Upper lobe of right lung (tissue), 1 donor: ENCODE results near the gene ID2. TPM values are rescaled to one million over a fixed set of nuclear protein-coding genes. Genes with fewer than 3 reads are reported as not detected.
A peak's percentile ranks its signal among the peaks of the same experiment; 100 is the strongest.

ENCODE experiments used
- ATAC-seq: fragments of 200-7000 bp; cut with Tn5 transposase; one replicate; pipeline ENCODE4 v1.9.1; 2020; ENCODE audit warnings: mild to moderate bottlenecking, moderate library complexity
- DNase-seq: peaks from one replicate; pipeline ENCODE4 v3.0.0-alpha.2; 2020
- H3K27ac ChIP-seq: fragments of 200-600 bp; one replicate; pipeline ENCODE4 v1.8.0; 2022
- H3K27me3 ChIP-seq: fragments of 200-600 bp; one replicate; pipeline ENCODE4 v1.8.0; 2022; ENCODE audit warnings: mild to moderate bottlenecking
- H3K36me3 ChIP-seq: fragments of 200-600 bp; one replicate; pipeline ENCODE4 v1.8.0; 2022
- H3K4me1 ChIP-seq: fragments of 200-600 bp; one replicate; pipeline ENCODE4 v1.8.0; 2022
- H3K4me3 ChIP-seq: fragments of 200-600 bp; one replicate; pipeline ENCODE4 v1.8.0; 2022; ENCODE audit warnings: mild to moderate bottlenecking
- H3K9me3 ChIP-seq: fragments of 200-600 bp; one replicate; pipeline ENCODE4 v1.8.0; 2022
- intact Hi-C: fragments of 100-400 bp; cut with DNase I; formaldehyde crosslinking; loops from one replicate; pipeline ENCODE4 v1.11.0; 2022
- total RNA-seq: library from RNA; stranded (reverse); fragmentation: NEBNext Ultra II Directional; extraction: Animal tissue kit (Norgen Biotek cat#: 25700); gene quantifications from one replicate; pipeline ENCODE4 v1.2.1, GENCODE V29; 2021
- TF ChIP-seq, protein P1 (sequence below): fragments of 200-600 bp; IDR thresholded peaks from one replicate; pipeline ENCODE4 v1.8.0; 2022; ENCODE audit warnings: antibody characterized with exemption
- donor health status: DM: no; HTN: yes; CAD: no; lungs with severe emphysema.

Gene ID2
- total RNA-seq, 1 donor from 2014 or later, result 99.5 TPM

DNA sequence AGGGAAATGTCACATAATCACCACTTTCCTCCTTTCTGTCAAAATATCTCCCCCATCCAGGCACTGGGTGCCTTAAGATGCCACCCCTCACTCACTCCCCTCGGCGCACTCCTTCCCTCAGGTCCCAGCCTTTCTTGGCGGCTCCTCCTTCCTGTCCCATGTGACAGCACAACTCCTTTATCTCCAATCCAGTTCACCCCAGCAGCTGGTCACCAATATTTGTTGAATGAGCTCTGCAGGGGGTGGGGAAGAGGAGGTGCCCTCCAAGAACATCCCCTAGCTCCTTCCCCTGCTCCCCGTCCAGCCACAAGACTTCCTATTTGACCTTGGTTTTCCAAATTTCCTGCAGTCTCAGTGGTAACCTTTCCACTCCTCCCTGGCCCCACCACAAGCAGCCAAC is 31.6 kb upstream of the ID2 start:
- Histone ChIP-seq H3K27ac (no peak overlapping the region), H3K4me1 (no peaks in the 10 kb centered on the region), H3K36me3 (no peaks in the 10 kb centered on the region), H3K9me3 (no peaks in the 10 kb centered on the region), H3K4me3 (no peak overlapping the region), H3K27me3 (no peaks in the 10 kb centered on the region)
- intact Hi-C loops, result no loop called here
- ATAC-seq (no peak), DNase-seq (peak; percentile 11)
- TF ChIP-seq, protein P1, sequence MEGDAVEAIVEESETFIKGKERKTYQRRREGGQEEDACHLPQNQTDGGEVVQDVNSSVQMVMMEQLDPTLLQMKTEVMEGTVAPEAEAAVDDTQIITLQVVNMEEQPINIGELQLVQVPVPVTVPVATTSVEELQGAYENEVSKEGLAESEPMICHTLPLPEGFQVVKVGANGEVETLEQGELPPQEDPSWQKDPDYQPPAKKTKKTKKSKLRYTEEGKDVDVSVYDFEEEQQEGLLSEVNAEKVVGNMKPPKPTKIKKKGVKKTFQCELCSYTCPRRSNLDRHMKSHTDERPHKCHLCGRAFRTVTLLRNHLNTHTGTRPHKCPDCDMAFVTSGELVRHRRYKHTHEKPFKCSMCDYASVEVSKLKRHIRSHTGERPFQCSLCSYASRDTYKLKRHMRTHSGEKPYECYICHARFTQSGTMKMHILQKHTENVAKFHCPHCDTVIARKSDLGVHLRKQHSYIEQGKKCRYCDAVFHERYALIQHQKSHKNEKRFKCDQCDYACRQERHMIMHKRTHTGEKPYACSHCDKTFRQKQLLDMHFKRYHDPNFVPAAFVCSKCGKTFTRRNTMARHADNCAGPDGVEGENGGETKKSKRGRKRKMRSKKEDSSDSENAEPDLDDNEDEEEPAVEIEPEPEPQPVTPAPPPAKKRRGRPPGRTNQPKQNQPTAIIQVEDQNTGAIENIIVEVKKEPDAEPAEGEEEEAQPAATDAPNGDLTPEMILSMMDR, result no peak

DNA sequence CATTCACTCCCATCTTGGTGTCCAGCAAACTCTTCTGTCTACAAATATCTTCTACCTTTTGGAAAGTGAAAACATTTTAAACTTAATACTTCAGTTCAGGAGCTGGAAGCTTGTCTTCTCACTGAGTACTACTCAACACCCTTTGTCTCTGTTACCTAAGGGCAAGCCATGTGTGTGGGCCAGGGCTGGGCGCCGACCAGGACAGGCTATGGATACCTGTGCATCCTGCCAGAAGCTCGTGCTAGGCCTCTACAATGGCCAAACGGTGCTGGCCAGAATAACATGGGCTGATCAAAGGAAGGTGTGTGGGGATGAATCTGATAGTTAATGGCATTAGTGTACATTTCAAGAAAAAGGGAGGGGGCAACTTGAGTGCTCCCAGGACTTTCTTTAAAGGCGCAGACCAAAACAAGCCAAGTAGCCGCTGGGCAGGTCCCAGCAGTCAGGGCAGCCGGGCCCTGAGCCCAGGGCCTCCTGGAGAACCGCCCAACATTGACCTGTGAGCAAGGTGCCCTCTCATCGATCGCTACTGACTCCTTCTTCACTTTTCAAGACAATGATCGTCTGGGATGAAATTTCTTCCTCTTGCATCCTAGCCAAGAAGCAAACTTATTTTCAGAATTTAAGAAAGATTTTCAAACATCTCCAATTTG is 29.0 kb upstream of the ID2 start:
- TF ChIP-seq, protein P1, result no peak
- Histone ChIP-seq H3K36me3 (no peaks in the 10 kb centered on the region), H3K4me1 (no peaks in the 10 kb centered on the region), H3K27me3 (no peaks in the 10 kb centered on the region), H3K27ac (no peak overlapping the region), H3K4me3 (no peak overlapping the region), H3K9me3 (no peaks in the 10 kb centered on the region)
- DNase-seq (peak; percentile 20), ATAC-seq (no peak)
- intact Hi-C loops, result no loop called here

DNA sequence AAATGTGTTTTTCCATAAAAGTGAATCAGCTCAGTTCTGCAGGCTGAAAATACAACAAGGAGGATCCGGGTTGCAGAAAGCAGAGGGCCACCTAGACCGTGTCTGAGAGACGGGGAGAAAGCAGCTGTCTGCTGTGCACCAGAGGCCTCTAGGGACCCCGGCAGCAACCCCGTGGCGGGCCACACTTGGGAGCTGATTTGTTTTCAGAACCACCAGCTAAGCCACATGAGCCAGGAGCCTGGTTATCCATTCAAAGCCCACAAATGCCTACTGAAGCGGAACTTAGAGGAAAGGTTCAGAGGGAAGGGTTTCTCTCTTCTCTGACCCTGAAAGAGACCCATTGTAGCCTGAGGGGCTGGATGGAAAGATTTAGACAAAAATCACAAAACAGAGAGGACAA is 28.4 kb upstream of the ID2 start:
- Histone ChIP-seq H3K27me3 (no peaks in the 10 kb centered on the region), H3K36me3 (no peaks in the 10 kb centered on the region), H3K4me3 (no peak overlapping the region), H3K27ac (no peak overlapping the region), H3K4me1 (no peaks in the 10 kb centered on the region), H3K9me3 (no peaks in the 10 kb centered on the region)
- ATAC-seq, result no peak
- TF ChIP-seq, protein P1, result no peak
- DNase-seq, result peak; percentile 41
- intact Hi-C loops, result no loop called here

DNA sequence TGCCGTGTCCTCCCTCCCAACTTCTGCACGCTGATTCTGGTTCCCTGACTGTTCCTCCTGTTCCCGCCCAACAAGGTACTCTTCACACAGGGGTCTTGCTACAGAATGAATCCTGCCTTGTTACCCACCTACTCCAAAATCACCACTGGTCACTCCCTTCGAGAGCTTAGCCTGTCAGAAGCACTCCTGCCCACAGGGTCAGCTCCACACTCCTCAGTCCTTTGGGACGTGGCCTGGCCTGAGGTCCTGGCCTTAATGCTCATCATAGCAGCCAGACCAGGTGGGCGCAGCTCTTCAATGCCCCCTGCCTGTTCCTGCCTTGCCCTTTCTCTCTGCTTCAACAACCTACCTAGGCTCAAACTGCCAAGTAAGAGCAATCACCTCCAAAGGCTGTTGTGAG is 27.8 kb upstream of the ID2 start:
- no peak overlapping the region for H3K4me3 ChIP-seq
- H3K27me3 ChIP-seq, result no peaks in the 10 kb centered on the region
- H3K9me3 ChIP-seq, result no peaks in the 10 kb centered on the region
- TF ChIP-seq, protein P1, result no peak
- H3K36me3 ChIP-seq, result no peaks in the 10 kb centered on the region
- H3K27ac ChIP-seq, result no peak overlapping the region
- no peaks in the 10 kb centered on the region for H3K4me1 ChIP-seq
- ATAC-seq (no peak), DNase-seq (peak; percentile 32)
- intact Hi-C loops, result no loop called here

GRCh38 chr2:8654483-8654882 is 27.4 kb upstream of the ID2 start:
- H3K4me3 ChIP-seq, result no peak overlapping the region
- intact Hi-C loops, result no loop called here
- no peak overlapping the region for H3K27ac ChIP-seq
- TF ChIP-seq, protein P1, result no peak
- H3K36me3 ChIP-seq, result no peaks in the 10 kb centered on the region
- H3K9me3 ChIP-seq, result no peaks in the 10 kb centered on the region
- DNase-seq (peak; percentile 11), ATAC-seq (no peak)
- H3K27me3 ChIP-seq, result no peaks in the 10 kb centered on the region
- no peaks in the 10 kb centered on the region for H3K4me1 ChIP-seq

- H3K27ac ChIP-seq, result no peak overlapping the region
- H3K36me3 ChIP-seq, result no peaks in the 10 kb centered on the region
- ATAC-seq, result no peak
- intact Hi-C loops, result no loop called here
- H3K9me3 ChIP-seq, result no peaks in the 10 kb centered on the region
- TF ChIP-seq, protein P1, result no peak
- H3K4me1 ChIP-seq, result no peaks in the 10 kb centered on the region
- no peak for DNase-seq
- no peaks in the 10 kb centered on the region for H3K27me3 ChIP-seq
- H3K4me3 ChIP-seq, result no peak overlapping the region
Measured at GRCh38 chr2:8656160-8656641, 25.7 kb upstream of the ID2 start.
